GM23338 (cell line): ENCODE results near the gene MAD2L2. TPM values are rescaled to one million over a fixed set of nuclear protein-coding genes. Genes with fewer than 3 reads are reported as not detected.
"Not testable (repeated sequence)": the region's sequence is repeated elsewhere in the genome, so short reads cannot be mapped to it uniquely, and the experiment has no call there.

Experiments
- ATAC-seq: fragments of 200-7000 bp; cut with Tn5 transposase; 3 replicates; pipeline ENCODE4 v1.9.1; 2020
- DNase-seq: peaks from one replicate; pipeline ENCODE4 v3.0.0-alpha.2; 2015; ENCODE audit warnings: low spot score
- H2AFZ ChIP-seq: fragments of 200-600 bp; sonication (generic); 2 replicates; pipeline ENCODE4 v1.8.0; 2016; ENCODE audit warnings: antibody characterized with exemption, mild to moderate bottlenecking, moderate library complexity
- H3F3A ChIP-seq: fragments of 200-600 bp; sonication (generic); replicated peaks from 2 replicates; pipeline ENCODE4 v1.8.0; 2017; ENCODE audit warnings: antibody characterized with exemption, mixed run types, low read depth
- H3K27ac ChIP-seq: fragments of 200-600 bp; sonication (generic); 2 replicates; pipeline ENCODE4 v1.6.1; 2016; ENCODE audit warnings: low read depth
- H3K27me3 ChIP-seq: fragments of 200-600 bp; sonication (generic); 2 replicates; pipeline ENCODE4 v1.8.0; 2016; ENCODE audit warnings: mild to moderate bottlenecking, mixed run types, moderate library complexity; ENCODE audit not compliant: insufficient read depth
- H3K36me3 ChIP-seq: fragments of 200-600 bp; sonication (generic); 2 replicates; pipeline ENCODE4 v1.8.0; 2016; ENCODE audit warnings: mild to moderate bottlenecking; ENCODE audit not compliant: insufficient read depth
- H3K4me1 ChIP-seq: fragments of 200-600 bp; sonication (generic); 2 replicates; pipeline ENCODE4 v1.8.0; 2016; ENCODE audit warnings: mild to moderate bottlenecking, moderate library complexity; ENCODE audit not compliant: insufficient read depth
- H3K4me2 ChIP-seq: fragments of 200-600 bp; sonication (generic); 2 replicates; pipeline ENCODE4 v1.7.1; 2017; ENCODE audit warnings: mixed run types
- H3K4me3 ChIP-seq: fragments of 200-600 bp; sonication (generic); 2 replicates; pipeline ENCODE4 v1.6.1; 2016; ENCODE audit warnings: mixed run types
- H3K79me2 ChIP-seq: fragments of 200-600 bp; sonication (generic); replicated peaks from 2 replicates; pipeline ENCODE4 v1.8.0; 2017; ENCODE audit warnings: mild to moderate bottlenecking; ENCODE audit not compliant: insufficient read depth
- H3K9me2 ChIP-seq: fragments of 200-600 bp; sonication (generic); 2 replicates; pipeline ENCODE4 v1.8.0; 2017; ENCODE audit not compliant: insufficient read depth
- H4K20me1 ChIP-seq: fragments of 200-600 bp; sonication (generic); replicated peaks from 2 replicates; pipeline ENCODE4 v1.8.0; 2017; ENCODE audit warnings: mild to moderate bottlenecking; ENCODE audit not compliant: insufficient read depth
- H3K27ac Mint-ChIP-seq: 2 replicates; pipeline ENCODE4 v1.8.0; 2020; ENCODE audit warnings: inconsistent platforms, mild to moderate bottlenecking, moderate library complexity, mixed read lengths
- H3K27me3 Mint-ChIP-seq: 3 replicates; pipeline ENCODE4 v1.8.0; 2022; ENCODE audit warnings: low read depth, mild to moderate bottlenecking, moderate library complexity, mixed read lengths, inconsistent platforms; ENCODE audit not compliant: insufficient read depth, poor library complexity
- H3K36me3 Mint-ChIP-seq: 3 replicates; pipeline ENCODE4 v1.8.0; 2021; ENCODE audit warnings: low read depth, mild to moderate bottlenecking, inconsistent platforms, moderate library complexity, mixed read lengths
- H3K4me1 Mint-ChIP-seq: 3 replicates; pipeline ENCODE4 v1.8.0; 2020; ENCODE audit warnings: mild to moderate bottlenecking, inconsistent platforms, mixed read lengths
- H3K4me3 Mint-ChIP-seq: 3 replicates; pipeline ENCODE4 v1.8.0; 2021; ENCODE audit warnings: moderate library complexity, mild to moderate bottlenecking, inconsistent platforms, mixed read lengths
- H3K9me3 Mint-ChIP-seq: 3 replicates; pipeline ENCODE4 v1.8.0; 2020; ENCODE audit warnings: moderate library complexity, mild to moderate bottlenecking, inconsistent platforms, mixed read lengths
- EZH2phosphoT487 ChIP-seq: fragments of 200-600 bp; sonication (generic); IDR thresholded peaks from one replicate; pipeline ENCODE4 v1.8.1; 2018; ENCODE audit warnings: antibody characterized with exemption; ENCODE audit not compliant: unreplicated experiment
- JUNB ChIP-seq: IDR thresholded peaks from one replicate; pipeline ENCODE4 v1.6.1; 2016; ENCODE audit warnings: antibody characterized with exemption; ENCODE audit not compliant: unreplicated experiment
- POLR2AphosphoS5 ChIP-seq: IDR thresholded peaks from 2 replicates; pipeline ENCODE4 v1.6.1; 2016; ENCODE audit warnings: antibody characterized with exemption, low read depth
- ZNF114 ChIP-seq: fragments of 250-450 bp; sonication (Bioruptor Pico); IDR thresholded peaks from 2 replicates; pipeline ENCODE4 v1.5.0; 2020; ENCODE audit warnings: mild to moderate bottlenecking, moderate library complexity
- ZNF331 ChIP-seq: fragments of 250-450 bp; sonication (Bioruptor Pico); IDR thresholded peaks from 2 replicates; pipeline ENCODE4 v1.5.0; 2020; ENCODE audit warnings: low read depth, mild to moderate bottlenecking, moderate library complexity
- polyA plus RNA-seq: library from polyadenylated mRNA; unstranded; fragments of >200 nt; fragmentation: Nextera tagmentation; extraction: Ambion mirVana; gene quantifications from 2 replicates; pipeline ENCODE4 v1.2.1, GENCODE V29; 2016
- total RNA-seq: library from RNA; depleted of rRNA; stranded (reverse); fragments of >200 nt; shearing (Covaris generic); gene quantifications from 2 replicates; pipeline ENCODE4 v1.2.3, GENCODE V29; 2014
- TF ChIP-seq, protein P1 (sequence below), 2 experiments: fragments of 200-600 bp in 1 of 2; sonication (generic) in 1 of 2; conservative IDR thresholded peaks; 2 replicates each; pipeline versions ENCODE4 v1.5.1 to v1.6.1; 2016 to 2017; ENCODE audit warnings: antibody characterized with exemption in 2 of 2, low read depth in 2 of 2, mild to moderate bottlenecking in 2 of 2, moderate library complexity in 1 of 2

MAD2L2 gene
- total and polyA plus RNA-seq, 2 experiments from 2014 or later: 498 to 552 TPM

DNA sequence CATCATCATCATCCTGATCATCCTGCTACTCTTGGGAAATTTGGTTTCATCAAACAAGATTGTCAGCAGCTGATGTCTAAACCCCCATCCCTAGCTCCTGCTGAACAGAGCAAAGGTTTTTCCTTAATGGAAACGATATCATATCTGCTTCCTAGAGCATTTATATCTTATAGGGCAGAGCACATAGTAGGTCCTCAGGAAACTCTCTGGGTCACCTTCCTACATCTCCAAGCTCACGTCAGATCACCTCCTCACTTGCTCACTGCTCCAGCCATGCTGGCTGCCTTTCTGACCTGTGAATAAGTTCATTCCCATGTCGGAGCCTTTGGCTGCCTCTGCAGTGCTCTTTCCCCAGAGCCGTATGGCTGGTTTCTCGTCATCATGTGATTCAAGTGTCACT, 37.2 kb downstream of the MAD2L2 start (continued):
- TF ChIP-seq EZH2phosphoT487 (no peak), ZNF114 (CRISPR knock-in tag) (no peak), ZNF331 (CRISPR knock-in tag) (no peak), JUNB (no peak)
- TF ChIP-seq, protein P1, sequence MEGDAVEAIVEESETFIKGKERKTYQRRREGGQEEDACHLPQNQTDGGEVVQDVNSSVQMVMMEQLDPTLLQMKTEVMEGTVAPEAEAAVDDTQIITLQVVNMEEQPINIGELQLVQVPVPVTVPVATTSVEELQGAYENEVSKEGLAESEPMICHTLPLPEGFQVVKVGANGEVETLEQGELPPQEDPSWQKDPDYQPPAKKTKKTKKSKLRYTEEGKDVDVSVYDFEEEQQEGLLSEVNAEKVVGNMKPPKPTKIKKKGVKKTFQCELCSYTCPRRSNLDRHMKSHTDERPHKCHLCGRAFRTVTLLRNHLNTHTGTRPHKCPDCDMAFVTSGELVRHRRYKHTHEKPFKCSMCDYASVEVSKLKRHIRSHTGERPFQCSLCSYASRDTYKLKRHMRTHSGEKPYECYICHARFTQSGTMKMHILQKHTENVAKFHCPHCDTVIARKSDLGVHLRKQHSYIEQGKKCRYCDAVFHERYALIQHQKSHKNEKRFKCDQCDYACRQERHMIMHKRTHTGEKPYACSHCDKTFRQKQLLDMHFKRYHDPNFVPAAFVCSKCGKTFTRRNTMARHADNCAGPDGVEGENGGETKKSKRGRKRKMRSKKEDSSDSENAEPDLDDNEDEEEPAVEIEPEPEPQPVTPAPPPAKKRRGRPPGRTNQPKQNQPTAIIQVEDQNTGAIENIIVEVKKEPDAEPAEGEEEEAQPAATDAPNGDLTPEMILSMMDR (conservative IDR thresholded peaks at IDR 0.05; ENCODE audit: low read depth in 2 of 2): no peak

- H2AFZ ChIP-seq, H3K9me3 Mint-ChIP-seq, H3F3A ChIP-seq, H3K27me3 Mint-ChIP-seq, H3K36me3 Mint-ChIP-seq, H3K27me3 ChIP-seq, H3K4me1 Mint-ChIP-seq, H4K20me1 ChIP-seq, H3K36me3 ChIP-seq, H3K27ac Mint-ChIP-seq, H3K4me1 ChIP-seq, H3K79me2 ChIP-seq, H3K9me2 ChIP-seq, H3K27ac ChIP-seq, H3K4me3 Mint-ChIP-seq, H3K4me3 ChIP-seq, H3K4me2 ChIP-seq: not testable (repeated sequence)
- TF ChIP-seq, protein P1 (conservative IDR thresholded peaks at IDR 0.05; ENCODE audit: low read depth in 2 of 2): peak; percentile 98 to 99
- peak; percentile 79 for DNase-seq
- ATAC-seq: peak; percentile 71
These were observed 38.4 kb downstream of the MAD2L2 start for GRCh38 chr1:11642418-11643017.

GRCh38 chr1:11641776-11642305, 39.1 kb downstream of the MAD2L2 start:
- Histone ChIP-seq H2AFZ (no peak overlapping the region), H4K20me1 (peaks cover 4% of the 10 kb centered on the region; the same call in 1 of the 2 replicates), H3K36me3 (no peaks in the 10 kb centered on the region), H3K4me1 (no peaks in the 10 kb centered on the region), H3K4me3 (no peak overlapping the region), H3K27ac (no peak overlapping the region), H3K27me3 (no peaks in the 10 kb centered on the region), H3K79me2 (no peaks in the 10 kb centered on the region), H3F3A (0 out of 2 replicates have a peak, but pooled peaks cover 4% of the 10 kb centered on the region), H3K9me2 (no peaks in the 10 kb centered on the region), H3K4me2 (no peak overlapping the region)
- no peaks in the 10 kb centered on the region for H3K4me1 Mint-ChIP-seq
- H3K4me3 Mint-ChIP-seq: no peak overlapping the region; the same call in 2 of the 3 replicates
- H3K9me3 Mint-ChIP-seq: no peaks in the 10 kb centered on the region
- ATAC-seq (no peak), DNase-seq (no peak)
- no peak overlapping the region for H3K27ac Mint-ChIP-seq
- H3K36me3 Mint-ChIP-seq: peaks cover 2% of the 10 kb centered on the region; the same call in 1 of the 3 replicates
- TF ChIP-seq POLR2AphosphoS5: 0 out of 2 replicates have a peak, but pooled peaks have one; percentile 3
- TF ChIP-seq JUNB: no peak
- H3K27me3 Mint-ChIP-seq: no peaks in the 10 kb centered on the region
